ENCODE data around the gene OVCH1.

OVCH1 gene

GRCh38 chr12:29497588-29497987 lies at the start of gene OVCH1:
Gene OVCH1, minus strand, starts transcription at chr12:29497686. Its CDS starts 0 bp downstream, at chr12:29497686.
- no peak for DNase-seq

- DNase-seq, result no peak
Observed at GRCh38 chr12:29547151-29547632, 49.7 kb upstream of the OVCH1 start.

- no peak for DNase-seq
Observed at GRCh38 chr12:29546000-29546399, 48.5 kb upstream of the OVCH1 start.

GRCh38 chr12:29545102-29545467 lies 47.6 kb upstream of the OVCH1 start:
- DNase-seq, result no peak

GRCh38 chr12:29544428-29545101 lies 47.1 kb upstream of the OVCH1 start:
- no peak for DNase-seq

GRCh38 chr12:29543036-29543435 lies 45.5 kb upstream of the OVCH1 start:
- no peak for DNase-seq

- no peak for DNase-seq
Observed at GRCh38 chr12:29537298-29537697, 39.8 kb upstream of the OVCH1 start.

- no peak for DNase-seq
Observed at GRCh38 chr12:29534935-29535334, 37.4 kb upstream of the OVCH1 start.

- DNase-seq, result no peak
Observed at GRCh38 chr12:29533815-29534489, 36.5 kb upstream of the OVCH1 start.

- no peak for DNase-seq
Observed at GRCh38 chr12:29531471-29531870, 34.0 kb upstream of the OVCH1 start.

- no peak for DNase-seq
Observed at GRCh38 chr12:29530436-29530835, 33.0 kb upstream of the OVCH1 start.

GRCh38 chr12:29528161-29528560 lies 30.7 kb upstream of the OVCH1 start:
- DNase-seq, result no peak

GRCh38 chr12:29521951-29522350 lies 24.5 kb upstream of the OVCH1 start:
- no peak for DNase-seq

GRCh38 chr12:29519585-29520182 lies 22.2 kb upstream of the OVCH1 start:
- no peak for DNase-seq

- DNase-seq, result no peak
Observed at GRCh38 chr12:29518407-29518806, 20.9 kb upstream of the OVCH1 start.

- no peak for DNase-seq
Observed at GRCh38 chr12:29517264-29517663, 19.8 kb upstream of the OVCH1 start.

- DNase-seq, result no peak
Observed at GRCh38 chr12:29516431-29516875, 19.0 kb upstream of the OVCH1 start.

- no peak for DNase-seq
Observed at GRCh38 chr12:29510591-29511185, 13.2 kb upstream of the OVCH1 start.

- no peak for DNase-seq
Observed at GRCh38 chr12:29509503-29509902, 12.0 kb upstream of the OVCH1 start.

- DNase-seq, result no peak
Observed at GRCh38 chr12:29508949-29509348, 11.5 kb upstream of the OVCH1 start.

GRCh38 chr12:29505122-29505521 lies 7.6 kb upstream of the OVCH1 start:
- no peak for DNase-seq

GRCh38 chr12:29503283-29503682 lies 5.8 kb upstream of the OVCH1 start:
- no peak for DNase-seq

- DNase-seq, result no peak
Observed at GRCh38 chr12:29499235-29499634, 1.7 kb upstream of the OVCH1 start.

GRCh38 chr12:29492891-29493290 lies 4.6 kb downstream of the OVCH1 start:
- no peak for DNase-seq
